HL-60/S4 (cell line): ENCODE data around the gene PLA2G2F.

Source experiments
- in situ Hi-C: fragments of 300-500 bp; cut with MboI; formaldehyde crosslinking; loops from 2 replicates; pipeline ENCODE4 v1.14.3; 2022; ENCODE audit warnings: low sequenced_read_pairs

PLA2G2F gene

GRCh38 chr1:20168564-20169491 is 29.7 kb downstream of the PLA2G2F start:
- in situ Hi-C loops, result no loop called here

- in situ Hi-C loops, result no loop called here
Observed at GRCh38 chr1:20169932-20170331, 30.8 kb downstream of the PLA2G2F start.

GRCh38 chr1:20172033-20172590 is 33.0 kb downstream of the PLA2G2F start:
- in situ Hi-C loops, result no loop called here

GRCh38 chr1:20174937-20175666 is 36.0 kb downstream of the PLA2G2F start:
- in situ Hi-C loops, result no loop called here

GRCh38 chr1:20178634-20179370 is 39.7 kb downstream of the PLA2G2F start:
- in situ Hi-C loops, result no loop called here

GRCh38 chr1:20179371-20180128 is 40.4 kb downstream of the PLA2G2F start:
- in situ Hi-C loops, result no loop called here

GRCh38 chr1:20180129-20180843 is 41.2 kb downstream of the PLA2G2F start:
- in situ Hi-C loops, result no loop called here

GRCh38 chr1:20180844-20181207 is 41.7 kb downstream of the PLA2G2F start:
- in situ Hi-C loops, result no loop called here

- in situ Hi-C loops, result no loop called here
Observed at GRCh38 chr1:20182415-20182814, 43.3 kb downstream of the PLA2G2F start.

GRCh38 chr1:20183035-20183434 is 43.9 kb downstream of the PLA2G2F start:
- in situ Hi-C loops, result no loop called here

- in situ Hi-C loops, result no loop called here
Observed at GRCh38 chr1:20183616-20184271, 44.6 kb downstream of the PLA2G2F start.

- in situ Hi-C loops, result no loop called here
Observed at GRCh38 chr1:20184481-20184900, 45.4 kb downstream of the PLA2G2F start.

GRCh38 chr1:20184997-20185833 is 46.1 kb downstream of the PLA2G2F start:
- in situ Hi-C loops, result no loop called here

- in situ Hi-C loops, result no loop called here
Observed at GRCh38 chr1:20185834-20186782, 47.0 kb downstream of the PLA2G2F start, which contains the start of the genes PLA2G2C and UBXN10. Gene PLA2G2C (minus strand): TSS chr1:20186518. CDS start chr1:20177363, 9,155 bp downstream. Gene UBXN10 (plus strand): TSS chr1:20186096. CDS start chr1:20190562, 4,466 bp downstream.

- in situ Hi-C loops, result no loop called here
Observed at GRCh38 chr1:20187103-20187812, 48.1 kb downstream of the PLA2G2F start.

GRCh38 chr1:20187813-20188454 is 48.8 kb downstream of the PLA2G2F start:
- in situ Hi-C loops, result no loop called here
